ENCODE results near the gene STAC.
A peak's percentile ranks its signal among the peaks of the same experiment; 100 is the strongest.

The STAC gene

GRCh38 chr3:36380221-36381031 lies at the start of gene STAC:
STAC (plus strand) TSS chr3:36380504; CDS start chr3:36380644, 140 bp downstream.
- DNase-seq: no peak

GRCh38 chr3:36332139-36332538 lies 48.2 kb upstream of the STAC start:
- DNase-seq: no peak

GRCh38 chr3:36362216-36362615 lies 18.1 kb upstream of the STAC start:
- peak; percentile 63 for DNase-seq

GRCh38 chr3:36362973-36363372 lies 17.3 kb upstream of the STAC start:
- peak; percentile 75 for DNase-seq

GRCh38 chr3:36364260-36364659 lies 16.0 kb upstream of the STAC start:
- no peak for DNase-seq

GRCh38 chr3:36365829-36366228 lies 14.5 kb upstream of the STAC start:
- DNase-seq: no peak

GRCh38 chr3:36366308-36366707 lies 14.0 kb upstream of the STAC start:
- no peak for DNase-seq

GRCh38 chr3:36367912-36368573 lies 12.3 kb upstream of the STAC start:
- no peak for DNase-seq

- DNase-seq: peak; percentile 82
These were observed 7.8 kb upstream of the STAC start for GRCh38 chr3:36372534-36372935.

GRCh38 chr3:36373084-36373483 lies 7.2 kb upstream of the STAC start:
- DNase-seq: peak; percentile 96

- DNase-seq: peak; percentile 82
These were observed 6.6 kb upstream of the STAC start for GRCh38 chr3:36373666-36374065.

GRCh38 chr3:36379872-36380220 lies 458 bp upstream of the STAC start:
- no peak for DNase-seq

GRCh38 chr3:36381311-36381956 lies 1.1 kb downstream of the STAC start:
- DNase-seq: no peak

GRCh38 chr3:36393563-36393962 lies 13.3 kb downstream of the STAC start:
- DNase-seq: no peak

- peak; percentile 80 for DNase-seq
These were observed 13.9 kb downstream of the STAC start for GRCh38 chr3:36394176-36394575.

- peak; percentile 90 for DNase-seq
These were observed 17.5 kb downstream of the STAC start for GRCh38 chr3:36397841-36398240.

GRCh38 chr3:36399933-36400332 lies 19.6 kb downstream of the STAC start:
- no peak for DNase-seq

GRCh38 chr3:36401056-36401455 lies 20.8 kb downstream of the STAC start:
- DNase-seq: no peak

GRCh38 chr3:36403661-36404060 lies 23.4 kb downstream of the STAC start:
- DNase-seq: no peak

GRCh38 chr3:36405190-36405589 lies 24.9 kb downstream of the STAC start:
- no peak for DNase-seq

- peak; percentile 6 for DNase-seq
These were observed 27.8 kb downstream of the STAC start for GRCh38 chr3:36408146-36408545.

GRCh38 chr3:36409862-36410261 lies 29.6 kb downstream of the STAC start:
- DNase-seq: no peak

- no peak for DNase-seq
These were observed 31.3 kb downstream of the STAC start for GRCh38 chr3:36411587-36411986.

GRCh38 chr3:36416599-36416998 lies 36.3 kb downstream of the STAC start:
- DNase-seq: no peak
